Measurements from ENCODE around the gene PGBD1. TPM values are rescaled to one million over a fixed set of nuclear protein-coding genes. Genes with fewer than 3 reads are reported as not detected.

Gene PGBD1
- total and polyA plus RNA-seq, 10 of the 15 experiments (the other 5 are each of a cell fraction or from before 2014, with no cell fraction given) = 1.9 to 4.9 (median 3.8) TPM

GRCh38 chr6:28351493-28351925 is 70.1 kb downstream of the PGBD1 start:
- no peaks in the 10 kb centered on the region for H3K36me3 ChIP-seq (ENCODE audit: control insufficient read depth in 2 of 2, insufficient read depth in 2 of 2, low read length in 1 of 2)
- intact Hi-C loops (cut with micrococcal nuclease; ENCODE audit: unreplicated experiment) (loop anchor here (5.0 to 10.0 kb wide), 3 partner anchors 124 to 1187 kb away; partner anchors contain the start of gene ZSCAN9), in situ Hi-C loops (cut with MboI) (loop anchor here (25.0 kb wide), 1 partner anchor 1189 kb away; no protein-coding TSS in a partner anchor)
- POLR2A ChIA-PET = no interaction called here
- H4K20me1 ChIP-seq (ENCODE audit: control insufficient read depth, insufficient read depth) = no peaks in the 10 kb centered on the region
- no TSS peak for BruUV-seq (replicated peaks)
- CTCF ChIA-PET = interaction anchor here (0.9 to 5.3 kb wide), 4 partner anchors 14 to 533 kb away, joined by 3 to 50 read pairs (median 4); partner anchors contain the start of genes ZKSCAN4 and ZSCAN31
- no peak overlapping the region for H3K4me3 ChIP-seq
- H3K79me2 ChIP-seq (ENCODE audit: control insufficient read depth, insufficient read depth, low read length) = peaks cover 17% of the 10 kb centered on the region
- TF ChIP-seq POLR2AphosphoS5 (IDR thresholded peaks at IDR 0.05; ENCODE audit: low read length) (no peak), KAT2A (conservative IDR thresholded peaks at IDR 0.05; ENCODE audit: control insufficient read depth, low read depth, low read length) (no peak), NBN (IDR thresholded peaks at IDR 0.05) (no peak), SUPT20H (IDR thresholded peaks at IDR 0.05; ENCODE audit: borderline replicate concordance, control insufficient read depth, low read depth, low read length) (no peak), SP1 (IDR thresholded peaks at IDR 0.05; ENCODE audit: low read depth, low read length) (no peak), HDAC2 (IDR thresholded peaks at IDR 0.05) (no peak), NFYA (IDR thresholded peaks at IDR 0.05; ENCODE audit: borderline replicate concordance, low read depth, low read length) (no peak), HSF1 (IDR thresholded peaks at IDR 0.05; ENCODE audit: low read depth, low read length) (no peak)
- no peak overlapping the region for H2AFZ ChIP-seq (ENCODE audit: control insufficient read depth, low read depth, low read length)
- H3K27me3 ChIP-seq (replicated peaks in 1 of 2; ENCODE audit: control insufficient read depth in 2 of 2, insufficient read depth in 2 of 2, low read length in 1 of 2) = no peaks in the 10 kb centered on the region
- peak overlapping the region; percentile 90; the same call in 1 of the 2 replicates for H3K4me2 ChIP-seq (ENCODE audit: control insufficient read depth, insufficient read depth)
- H3K27ac ChIP-seq (ENCODE audit: control insufficient read depth, insufficient read depth) = no peak overlapping the region
- H3K4me1 ChIP-seq (ENCODE audit: control insufficient read depth, insufficient read depth, low read length) = peaks cover 3% of the 10 kb centered on the region; the same call in 1 of the 2 replicates
- RAD21 ChIA-PET (ENCODE audit: unreplicated experiment) = interaction anchor here (1.4 kb wide), 1 partner anchor 16 kb away, joined by 3 read pairs; no protein-coding TSS in a partner anchor
- H3K9ac ChIP-seq (ENCODE audit: control insufficient read depth, insufficient read depth, low read length) = no peak overlapping the region
- ATAC-seq (no peak), FAIRE-seq (no peak), DNase-seq (ENCODE audit: low read depth, low spot score) (no peak)
- H3K9me3 ChIP-seq (replicated peaks; ENCODE audit: control insufficient read depth, insufficient read depth, low read length) = no peaks in the 10 kb centered on the region; the same call in 2 of the 3 replicates
- WGBS (ENCODE audit: insufficient coverage, insufficient replicate concordance, low lambda C conversion rate, missing lambda C conversion rate) = 93% methylated on average over 2 of the region's 2 CpGs
- SMC1A ChIA-PET (ENCODE audit: uncharacterized antibody, unreplicated experiment) = interaction anchor here (2.0 to 3.9 kb wide), 2 partner anchors 31 to 85 kb away, joined by 11 to 19 read pairs; partner anchors contain the start of gene ZSCAN26

Small RNA genes lying within 50 kb of the gene (small RNA-seq; reads per million reads assigned to genes)
- not detected for gene AL021997.1
- gene AL021997.2 = not detected

Other genes with a start within 250 kb of the PGBD1 start
Only the 7 nearest of the 13 such genes appear.
- 17.8 and 20.9 TPM in 2 replicates for gene ZSCAN9, start 56.3 kb upstream of the PGBD1 start, total RNA-seq (2014; rRNA removed)
- 22.6 and 23.4 TPM in 2 replicates for gene ZSCAN9, start 56.3 kb upstream of the PGBD1 start, total RNA-seq (2014; rRNA removed; fragmentation: Illumina TruSeq; extraction: Trizol)
- gene ZSCAN9, start 56.3 kb upstream of the PGBD1 start, total RNA-seq (2021) = 16.6 and 17.0 TPM in 2 replicates
- 28.7 and 29.2 TPM in 2 replicates for gene ZSCAN9, start 56.3 kb upstream of the PGBD1 start, polyA plus RNA-seq (2011; rRNA removed)
- 22.8 and 25.3 TPM in 2 replicates for gene ZSCAN9, start 56.3 kb upstream of the PGBD1 start, polyA plus RNA-seq (2014; fragmentation: Illumina TruSeq; extraction: Trizol)
- 10 to 100 TPM; 10.2 to 12.4 TPM for gene ZSCAN9, start 56.3 kb upstream of the PGBD1 start, polyA plus RNA-seq (2014; fragmentation: Nextera tagmentation; extraction: Ambion mirVana)
- 16.9 and 22.5 TPM in 2 replicates for gene ZSCAN9, start 56.3 kb upstream of the PGBD1 start, polyA plus RNA-seq (2014; rRNA removed)
- gene ZSCAN9, start 56.3 kb upstream of the PGBD1 start, polyA plus RNA-seq (2016; fragmentation: Nextera tagmentation; extraction: Ambion mirVana) = 10 to 100 TPM in 1 of 2 experiments, 1 to 10 TPM in 1; 8.1 to 10.4 TPM
- gene ZKSCAN4, start 29.3 kb upstream of the PGBD1 start, total RNA-seq (2014; rRNA removed) = 4.4 and 5.8 TPM in 2 replicates
- 5.8 and 6.1 TPM in 2 replicates for gene ZKSCAN4, start 29.3 kb upstream of the PGBD1 start, total RNA-seq (2014; rRNA removed; fragmentation: Illumina TruSeq; extraction: Trizol)
- 5.8 and 6.4 TPM in 2 replicates for gene ZKSCAN4, start 29.3 kb upstream of the PGBD1 start, total RNA-seq (2021)
- 5.5 and 7.0 TPM in 2 replicates for gene ZKSCAN4, start 29.3 kb upstream of the PGBD1 start, polyA plus RNA-seq (2011; rRNA removed)
- gene ZKSCAN4, start 29.3 kb upstream of the PGBD1 start, polyA plus RNA-seq (2014; fragmentation: Illumina TruSeq; extraction: Trizol) = 6.5 and 7.4 TPM in 2 replicates
- gene ZKSCAN4, start 29.3 kb upstream of the PGBD1 start, polyA plus RNA-seq (2014; fragmentation: Nextera tagmentation; extraction: Ambion mirVana) = 1 to 10 TPM; 3.0 to 3.3 TPM
- 4.3 and 4.8 TPM in 2 replicates for gene ZKSCAN4, start 29.3 kb upstream of the PGBD1 start, polyA plus RNA-seq (2014; rRNA removed)
- gene ZKSCAN4, start 29.3 kb upstream of the PGBD1 start, polyA plus RNA-seq (2016; fragmentation: Nextera tagmentation; extraction: Ambion mirVana) = 1 to 10 TPM; 4.9 to 5.1 TPM
- gene NKAPL, start 22.3 kb upstream of the PGBD1 start, total RNA-seq (2014; rRNA removed) = 0.16 and 0.17 TPM in 2 replicates
- gene NKAPL, start 22.3 kb upstream of the PGBD1 start, total RNA-seq (2014; rRNA removed; fragmentation: Illumina TruSeq; extraction: Trizol) = 0.27 and 0.32 TPM in 2 replicates
- gene NKAPL, start 22.3 kb upstream of the PGBD1 start, total RNA-seq (2021) = 0.11 and 0.18 TPM in 2 replicates
- not detected in 2 replicates for gene NKAPL, start 22.3 kb upstream of the PGBD1 start, polyA plus RNA-seq (2011; rRNA removed)
- 0.15 and 0.29 TPM in 2 replicates for gene NKAPL, start 22.3 kb upstream of the PGBD1 start, polyA plus RNA-seq (2014; fragmentation: Illumina TruSeq; extraction: Trizol)
- gene NKAPL, start 22.3 kb upstream of the PGBD1 start, polyA plus RNA-seq (2014; fragmentation: Nextera tagmentation; extraction: Ambion mirVana) = under 1 TPM; 0.10 to 0.22 TPM
- 0.27 and 0.31 TPM in 2 replicates for gene NKAPL, start 22.3 kb upstream of the PGBD1 start, polyA plus RNA-seq (2014; rRNA removed)
- gene NKAPL, start 22.3 kb upstream of the PGBD1 start, polyA plus RNA-seq (2016; fragmentation: Nextera tagmentation; extraction: Ambion mirVana) = under 1 TPM; 0.19 to 0.48 TPM
- gene ZSCAN26, start 14.4 kb upstream of the PGBD1 start, total RNA-seq (2014; rRNA removed) = 4.5 and 8.7 TPM in 2 replicates
- 7.4 and 7.6 TPM in 2 replicates for gene ZSCAN26, start 14.4 kb upstream of the PGBD1 start, total RNA-seq (2014; rRNA removed; fragmentation: Illumina TruSeq; extraction: Trizol)
- 5.4 and 7.4 TPM in 2 replicates for gene ZSCAN26, start 14.4 kb upstream of the PGBD1 start, total RNA-seq (2021)
- gene ZSCAN26, start 14.4 kb upstream of the PGBD1 start, polyA plus RNA-seq (2011; rRNA removed) = 13.3 and 14.1 TPM in 2 replicates
- 8.9 and 14.6 TPM in 2 replicates for gene ZSCAN26, start 14.4 kb upstream of the PGBD1 start, polyA plus RNA-seq (2014; fragmentation: Illumina TruSeq; extraction: Trizol)
- gene ZSCAN26, start 14.4 kb upstream of the PGBD1 start, polyA plus RNA-seq (2014; fragmentation: Nextera tagmentation; extraction: Ambion mirVana) = 1 to 10 TPM; 4.6 to 5.4 TPM
- gene ZSCAN26, start 14.4 kb upstream of the PGBD1 start, polyA plus RNA-seq (2014; rRNA removed) = 5.6 and 6.9 TPM in 2 replicates
- 1 to 10 TPM; 5.9 to 6.0 TPM for gene ZSCAN26, start 14.4 kb upstream of the PGBD1 start, polyA plus RNA-seq (2016; fragmentation: Nextera tagmentation; extraction: Ambion mirVana)
- gene ZSCAN31, start 54.6 kb downstream of the PGBD1 start, total RNA-seq (2014; rRNA removed) = 2.3 and 4.3 TPM in 2 replicates
- gene ZSCAN31, start 54.6 kb downstream of the PGBD1 start, total RNA-seq (2014; rRNA removed; fragmentation: Illumina TruSeq; extraction: Trizol) = 4.8 and 5.1 TPM in 2 replicates
- gene ZSCAN31, start 54.6 kb downstream of the PGBD1 start, total RNA-seq (2021) = 5.1 and 5.2 TPM in 2 replicates
- 2.1 and 2.4 TPM in 2 replicates for gene ZSCAN31, start 54.6 kb downstream of the PGBD1 start, polyA plus RNA-seq (2011; rRNA removed)
- gene ZSCAN31, start 54.6 kb downstream of the PGBD1 start, polyA plus RNA-seq (2014; fragmentation: Illumina TruSeq; extraction: Trizol) = 4.6 and 7.2 TPM in 2 replicates
- 1 to 10 TPM; 1.6 to 2.0 TPM for gene ZSCAN31, start 54.6 kb downstream of the PGBD1 start, polyA plus RNA-seq (2014; fragmentation: Nextera tagmentation; extraction: Ambion mirVana)
- gene ZSCAN31, start 54.6 kb downstream of the PGBD1 start, polyA plus RNA-seq (2014; rRNA removed) = 3.0 and 3.8 TPM in 2 replicates
- 1 to 10 TPM; 2.8 to 3.0 TPM for gene ZSCAN31, start 54.6 kb downstream of the PGBD1 start, polyA plus RNA-seq (2016; fragmentation: Nextera tagmentation; extraction: Ambion mirVana)
- 2.8 and 3.4 TPM in 2 replicates for gene ZKSCAN3, start 68.4 kb downstream of the PGBD1 start, total RNA-seq (2014; rRNA removed)
- gene ZKSCAN3, start 68.4 kb downstream of the PGBD1 start, total RNA-seq (2014; rRNA removed; fragmentation: Illumina TruSeq; extraction: Trizol) = 3.4 and 3.6 TPM in 2 replicates
- gene ZKSCAN3, start 68.4 kb downstream of the PGBD1 start, total RNA-seq (2021) = 3.9 and 4.3 TPM in 2 replicates
- 2.9 and 3.3 TPM in 2 replicates for gene ZKSCAN3, start 68.4 kb downstream of the PGBD1 start, polyA plus RNA-seq (2011; rRNA removed)
- gene ZKSCAN3, start 68.4 kb downstream of the PGBD1 start, polyA plus RNA-seq (2014; fragmentation: Illumina TruSeq; extraction: Trizol) = 2.5 and 3.6 TPM in 2 replicates
- 1 to 10 TPM in 1 of 2 experiments, under 1 TPM in 1; 0.86 to 1.1 TPM for gene ZKSCAN3, start 68.4 kb downstream of the PGBD1 start, polyA plus RNA-seq (2014; fragmentation: Nextera tagmentation; extraction: Ambion mirVana)
- gene ZKSCAN3, start 68.4 kb downstream of the PGBD1 start, polyA plus RNA-seq (2014; rRNA removed) = 2.6 and 3.0 TPM in 2 replicates
- 1 to 10 TPM; 2.8 to 3.2 TPM for gene ZKSCAN3, start 68.4 kb downstream of the PGBD1 start, polyA plus RNA-seq (2016; fragmentation: Nextera tagmentation; extraction: Ambion mirVana)
- gene ZSCAN12, start 118.2 kb downstream of the PGBD1 start, total RNA-seq (2014; rRNA removed) = 8.5 and 9.9 TPM in 2 replicates
- 12.2 and 12.8 TPM in 2 replicates for gene ZSCAN12, start 118.2 kb downstream of the PGBD1 start, total RNA-seq (2014; rRNA removed; fragmentation: Illumina TruSeq; extraction: Trizol)
- gene ZSCAN12, start 118.2 kb downstream of the PGBD1 start, total RNA-seq (2021) = 7.9 and 8.2 TPM in 2 replicates
- gene ZSCAN12, start 118.2 kb downstream of the PGBD1 start, polyA plus RNA-seq (2011; rRNA removed) = 12.0 and 17.6 TPM in 2 replicates
- 10.1 and 10.9 TPM in 2 replicates for gene ZSCAN12, start 118.2 kb downstream of the PGBD1 start, polyA plus RNA-seq (2014; fragmentation: Illumina TruSeq; extraction: Trizol)
- 1 to 10 TPM; 1.2 to 1.6 TPM for gene ZSCAN12, start 118.2 kb downstream of the PGBD1 start, polyA plus RNA-seq (2014; fragmentation: Nextera tagmentation; extraction: Ambion mirVana)
- 6.2 and 6.7 TPM in 2 replicates for gene ZSCAN12, start 118.2 kb downstream of the PGBD1 start, polyA plus RNA-seq (2014; rRNA removed)
- 1 to 10 TPM; 3.9 to 4.2 TPM for gene ZSCAN12, start 118.2 kb downstream of the PGBD1 start, polyA plus RNA-seq (2016; fragmentation: Nextera tagmentation; extraction: Ambion mirVana)